Osteoblast (primary cell): Measurements from ENCODE around the gene NCKAP5. TPM values are rescaled to one million over a fixed set of nuclear protein-coding genes. Genes with fewer than 3 reads are reported as not detected.

Experiments
- DNase-seq: peaks from one replicate; pipeline ENCODE4 v3.0.0; 2011; ENCODE audit warnings: low spot score, mixed read lengths; ENCODE audit not compliant: insufficient read length; ENCODE audit errors: missing footprints
- H2AFZ ChIP-seq: 2 replicates; pipeline ENCODE4 v1.6.0; 2011; ENCODE audit warnings: mild to moderate bottlenecking, low read length
- H3K27ac ChIP-seq: 2 replicates; pipeline ENCODE4 v1.5.1; 2011; ENCODE audit warnings: mild to moderate bottlenecking, low read depth, low read length, moderate library complexity
- H3K27me3 ChIP-seq: 2 replicates; pipeline ENCODE4 v1.6.0; 2012; ENCODE audit warnings: mild to moderate bottlenecking, control low read depth, inconsistent platforms, low read length, moderate library complexity; ENCODE audit not compliant: insufficient read depth
- H3K36me3 ChIP-seq: 2 replicates; pipeline ENCODE4 v1.5.1; 2011; ENCODE audit warnings: mild to moderate bottlenecking, low read length, control low read depth, moderate library complexity; ENCODE audit not compliant: insufficient read depth
- H3K4me1 ChIP-seq: 2 replicates; pipeline ENCODE4 v1.5.1; 2011; ENCODE audit warnings: mild to moderate bottlenecking, low read length, control low read depth, moderate library complexity; ENCODE audit not compliant: insufficient read depth
- H3K4me2 ChIP-seq: 2 replicates; pipeline ENCODE4 v1.6.0; 2011; ENCODE audit warnings: mild to moderate bottlenecking, low read length; ENCODE audit not compliant: insufficient read depth
- H3K4me3 ChIP-seq: fragments of 200-600 bp; sonication (generic); 3 replicates; pipeline ENCODE4 v1.5.1; 2012; ENCODE audit warnings: mild to moderate bottlenecking, low read length, inconsistent platforms; ENCODE audit not compliant: insufficient read depth
- H3K79me2 ChIP-seq: 2 replicates; pipeline ENCODE4 v1.6.0; 2012; ENCODE audit warnings: mild to moderate bottlenecking, low read length, control low read depth, inconsistent platforms; ENCODE audit not compliant: insufficient read depth
- H3K9me3 ChIP-seq: 2 replicates; pipeline ENCODE4 v1.5.1; 2011; ENCODE audit warnings: low read depth, low read length, control low read depth
- H4K20me1 ChIP-seq: 2 replicates; pipeline ENCODE4 v1.6.0; 2012; ENCODE audit warnings: mild to moderate bottlenecking, low read length, control low read depth; ENCODE audit not compliant: insufficient read depth
- CTCF ChIP-seq: IDR thresholded peaks from 2 replicates; pipeline ENCODE4 v1.5.1; 2011; ENCODE audit warnings: mild to moderate bottlenecking, low read depth, low read length, moderate library complexity; ENCODE audit errors: extremely low read depth
- total RNA-seq: library from RNA; depleted of rRNA; stranded (reverse); fragments of >200 nt; gene quantifications from 2 replicates; pipeline ENCODE4 v1.2.3, GENCODE V29; 2012

Gene NCKAP5
- total RNA-seq, 1 donor, result 1.8 TPM

GRCh38 chr2:133040170-133040569 is 528.1 kb downstream of the NCKAP5 start:
- Histone ChIP-seq H4K20me1 (no peaks in the 10 kb centered on the region), H3K4me2 (no peak overlapping the region), H3K79me2 (no peaks in the 10 kb centered on the region), H3K27ac (no peak overlapping the region), H3K9me3 (no peaks in the 10 kb centered on the region), H3K36me3 (no peaks in the 10 kb centered on the region), H3K4me1 (no peaks in the 10 kb centered on the region), H2AFZ (no peak overlapping the region), H3K27me3 (no peaks in the 10 kb centered on the region), H3K4me3 (no peak overlapping the region)
- no peak for TF ChIP-seq CTCF
- DNase-seq, result no peak

DNA sequence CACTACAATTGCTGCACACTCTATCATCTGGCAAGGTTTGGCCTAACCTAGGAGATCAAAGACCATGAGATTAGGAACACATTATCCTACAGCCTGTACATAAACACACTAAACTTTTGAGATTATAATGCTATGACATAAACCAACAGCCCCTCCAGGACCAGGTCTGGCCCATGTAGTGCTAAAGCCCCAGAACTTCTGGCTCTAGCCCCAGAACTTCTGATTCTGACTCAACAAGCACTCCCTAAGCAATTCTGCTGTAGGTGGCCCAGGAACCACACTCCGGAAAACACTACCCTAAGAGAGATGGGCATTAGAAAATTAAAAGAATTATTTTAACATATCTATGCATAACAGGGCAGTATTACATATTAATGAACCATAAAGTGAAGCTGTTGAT is 528.7 kb downstream of the NCKAP5 start:
- Histone ChIP-seq H3K27me3 (no peaks in the 10 kb centered on the region), H4K20me1 (no peaks in the 10 kb centered on the region), H3K9me3 (no peaks in the 10 kb centered on the region), H3K27ac (no peak overlapping the region), H3K36me3 (no peaks in the 10 kb centered on the region), H3K4me1 (no peaks in the 10 kb centered on the region), H2AFZ (no peak overlapping the region), H3K4me3 (no peak overlapping the region), H3K79me2 (no peaks in the 10 kb centered on the region), H3K4me2 (no peak overlapping the region)
- TF ChIP-seq CTCF, result no peak
- no peak for DNase-seq

GRCh38 chr2:133026536-133027177 is 541.6 kb downstream of the NCKAP5 start:
- Histone ChIP-seq H3K36me3 (no peaks in the 10 kb centered on the region), H3K79me2 (no peaks in the 10 kb centered on the region), H3K4me1 (no peaks in the 10 kb centered on the region), H2AFZ (no peak overlapping the region), H3K9me3 (no peaks in the 10 kb centered on the region), H3K27me3 (no peaks in the 10 kb centered on the region), H3K4me3 (no peak overlapping the region), H3K4me2 (no peak overlapping the region), H4K20me1 (no peaks in the 10 kb centered on the region), H3K27ac (no peak overlapping the region)
- TF ChIP-seq CTCF, result no peak
- DNase-seq, result no peak

GRCh38 chr2:133025004-133025403 is 543.3 kb downstream of the NCKAP5 start:
- Histone ChIP-seq H3K79me2 (no peaks in the 10 kb centered on the region), H2AFZ (no peak overlapping the region), H3K4me2 (no peak overlapping the region), H3K4me3 (no peak overlapping the region), H3K9me3 (no peaks in the 10 kb centered on the region), H3K4me1 (no peaks in the 10 kb centered on the region), H3K27ac (no peak overlapping the region), H3K27me3 (no peaks in the 10 kb centered on the region), H3K36me3 (no peaks in the 10 kb centered on the region), H4K20me1 (no peaks in the 10 kb centered on the region)
- no peak for TF ChIP-seq CTCF
- DNase-seq, result no peak
